Testis (tissue), 2 donors: ENCODE measurements around the gene SMAD4.

Experiments used
- CTCF ChIP-seq, 3 experiments: fragments of 450-650 bp in 2 of 3; fragments of 200-600 bp in 1 of 3; sonication (generic) in 1 of 3; IDR thresholded peaks; one replicate each; pipeline ENCODE4 v1.5.1; 2016 to 2019; ENCODE audit warnings: antibody characterized with exemption in 3 of 3, mild to moderate bottlenecking in 2 of 3, moderate library complexity in 1 of 3
- POLR2A ChIP-seq: fragments of 450-650 bp; IDR thresholded peaks from one replicate; pipeline ENCODE4 v1.6.1; 2017; ENCODE audit warnings: antibody characterized with exemption, mild to moderate bottlenecking, moderate library complexity

DNA sequence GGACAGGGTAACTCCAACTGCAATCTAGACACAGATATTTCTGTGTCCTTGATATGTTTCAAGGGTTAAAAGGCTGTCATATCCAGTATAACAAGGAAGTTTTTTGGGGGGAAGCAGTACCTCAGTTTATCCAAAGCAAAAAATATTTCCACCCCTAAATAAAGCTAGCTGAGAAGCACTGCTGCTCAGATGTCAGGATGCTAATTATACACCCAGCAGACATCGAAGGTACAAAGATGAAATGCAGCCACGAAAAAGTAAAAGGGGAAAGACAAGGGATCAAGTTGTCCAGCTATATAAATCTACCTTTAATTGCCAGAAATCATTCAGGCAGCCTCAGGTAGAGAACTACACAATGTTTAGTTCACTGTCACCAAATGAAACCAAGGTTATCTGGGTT lies 36.0 kb upstream of the SMAD4 start:
- TF ChIP-seq CTCF (IDR thresholded peaks at IDR 0.05) (no peak), POLR2A (no peak)
